Measurements from ENCODE around the gene CRB2. TPM values are rescaled to one million over a fixed set of nuclear protein-coding genes. Genes with fewer than 3 reads are reported as not detected.
A peak's percentile ranks its signal among the peaks of the same experiment; 100 is the strongest.

CRB2 gene
- total and polyA plus RNA-seq, 2 of the 13 experiments (the other 11 are each of a cell fraction or from before 2014, with no cell fraction given) = 0.01 to 0.29 TPM

DNA sequence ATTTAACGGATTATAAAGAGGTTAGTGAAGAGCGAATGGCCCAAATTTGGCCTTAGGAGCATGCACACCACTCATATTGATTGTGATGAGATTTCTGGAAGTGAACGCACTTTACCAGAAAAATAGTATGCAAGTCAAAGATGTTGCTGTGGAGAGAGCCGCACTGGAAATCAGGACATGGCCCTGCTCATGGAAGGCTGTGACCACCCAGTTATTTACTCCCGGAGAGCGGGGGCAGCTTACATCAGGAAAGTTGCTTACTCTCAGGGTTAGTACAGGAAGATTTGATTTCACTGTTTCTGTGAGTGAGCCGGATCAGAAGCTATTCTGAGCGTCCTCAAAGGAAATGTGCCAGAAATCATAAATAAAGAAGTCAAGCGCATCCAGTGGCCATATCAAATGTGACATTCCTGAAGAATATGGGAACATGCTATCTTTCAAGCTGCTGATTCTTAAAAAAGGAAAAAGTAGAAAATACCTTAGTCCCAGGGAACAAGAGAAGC is 44.7 kb upstream of the CRB2 start:
- ChIA-PET CTCF (ENCODE audit: low intra/inter-chr PET ratio, low total read pairs) (no interaction called here), POLR2A (interaction anchor here (1.4 kb wide), 1 partner anchor 11 kb away, joined by 3 read pairs; no protein-coding TSS in a partner anchor)
- FAIRE-seq = no peak
- ATAC-seq = peak; percentile 68
- 7% methylated on average over 9 of the region's 9 CpGs for WGBS (ENCODE audit: low lambda C conversion rate)
- Histone ChIP-seq H3K4me3 (replicated peaks in 1 of 3; ENCODE audit: insufficient read depth in 1 of 3, low read depth in 2 of 3, low read length in 3 of 3) (peak overlapping the region in 2 of 3 experiments; percentile 21 to 32; a peak in 4 of 6 replicates), H3K4me2 (ENCODE audit: low read depth, low read length) (peak overlapping the region; percentile 65), H3K9me3 (ENCODE audit: low read length) (no peaks in the 10 kb centered on the region), H3K4me1 (ENCODE audit: insufficient read depth, low read length) (peaks cover 57% of the 10 kb centered on the region), H3K36me3 (replicated peaks in 1 of 2; ENCODE audit: control insufficient read depth in 1 of 2, insufficient read depth in 2 of 2, low read length in 2 of 2) (no peaks in the 10 kb centered on the region), H3K9ac (ENCODE audit: insufficient read depth, low read depth, low read length) (peak overlapping the region; percentile 1; the same call in 1 of the 2 replicates), H3K27me3 (ENCODE audit: control insufficient read depth in 1 of 2, insufficient read depth in 2 of 2, low read length in 2 of 2) (peaks cover 0 to 4% of the 10 kb centered on the region in 2 experiments; a peak in 1 of 5 replicates), H3K79me2 (ENCODE audit: insufficient read depth, low read length) (no peaks in the 10 kb centered on the region), H4K20me1 (ENCODE audit: insufficient read depth, low read length) (no peaks in the 10 kb centered on the region), H3K27ac (ENCODE audit: extremely low read length, insufficient read depth, low read length) (peak overlapping the region; percentile 61), H2AFZ (ENCODE audit: low read length) (no peak overlapping the region)
- no TSS peak for BruUV-seq (replicated peaks)
- in situ Hi-C loops (cut with HindIII; ENCODE audit: extremely low pct_ligation_motif_present, low pct_unique_long_range_greater_than_20kb) = no loop called here
- no peak for TF ChIP-seq LCORL (IDR thresholded peaks at IDR 0.05)
- TF ChIP-seq LCORL (CRISPR knock-in tag; IDR thresholded peaks at IDR 0.05) = no peak
- TF ChIP-seq ZKSCAN8 (CRISPR knock-in tag; IDR thresholded peaks at IDR 0.05; ENCODE audit: borderline replicate concordance) = no peak
- TF ChIP-seq, protein P1, sequence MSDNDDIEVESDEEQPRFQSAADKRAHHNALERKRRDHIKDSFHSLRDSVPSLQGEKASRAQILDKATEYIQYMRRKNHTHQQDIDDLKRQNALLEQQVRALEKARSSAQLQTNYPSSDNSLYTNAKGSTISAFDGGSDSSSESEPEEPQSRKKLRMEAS (IDR thresholded peaks at IDR 0.05) = 0 out of 2 replicates have a peak, but pooled peaks have one; percentile 10
- peak; percentile 6; the same call in 1 of the 2 replicates for TF ChIP-seq NR2F2 (IDR thresholded peaks at IDR 0.05; ENCODE audit: borderline replicate concordance, low read depth)
- TF ChIP-seq, protein P2, sequence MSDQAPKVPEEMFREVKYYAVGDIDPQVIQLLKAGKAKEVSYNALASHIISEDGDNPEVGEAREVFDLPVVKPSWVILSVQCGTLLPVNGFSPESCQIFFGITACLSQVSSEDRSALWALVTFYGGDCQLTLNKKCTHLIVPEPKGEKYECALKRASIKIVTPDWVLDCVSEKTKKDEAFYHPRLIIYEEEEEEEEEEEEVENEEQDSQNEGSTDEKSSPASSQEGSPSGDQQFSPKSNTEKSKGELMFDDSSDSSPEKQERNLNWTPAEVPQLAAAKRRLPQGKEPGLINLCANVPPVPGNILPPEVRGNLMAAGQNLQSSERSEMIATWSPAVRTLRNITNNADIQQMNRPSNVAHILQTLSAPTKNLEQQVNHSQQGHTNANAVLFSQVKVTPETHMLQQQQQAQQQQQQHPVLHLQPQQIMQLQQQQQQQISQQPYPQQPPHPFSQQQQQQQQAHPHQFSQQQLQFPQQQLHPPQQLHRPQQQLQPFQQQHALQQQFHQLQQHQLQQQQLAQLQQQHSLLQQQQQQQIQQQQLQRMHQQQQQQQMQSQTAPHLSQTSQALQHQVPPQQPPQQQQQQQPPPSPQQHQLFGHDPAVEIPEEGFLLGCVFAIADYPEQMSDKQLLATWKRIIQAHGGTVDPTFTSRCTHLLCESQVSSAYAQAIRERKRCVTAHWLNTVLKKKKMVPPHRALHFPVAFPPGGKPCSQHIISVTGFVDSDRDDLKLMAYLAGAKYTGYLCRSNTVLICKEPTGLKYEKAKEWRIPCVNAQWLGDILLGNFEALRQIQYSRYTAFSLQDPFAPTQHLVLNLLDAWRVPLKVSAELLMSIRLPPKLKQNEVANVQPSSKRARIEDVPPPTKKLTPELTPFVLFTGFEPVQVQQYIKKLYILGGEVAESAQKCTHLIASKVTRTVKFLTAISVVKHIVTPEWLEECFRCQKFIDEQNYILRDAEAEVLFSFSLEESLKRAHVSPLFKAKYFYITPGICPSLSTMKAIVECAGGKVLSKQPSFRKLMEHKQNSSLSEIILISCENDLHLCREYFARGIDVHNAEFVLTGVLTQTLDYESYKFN (CRISPR knock-in tag; conservative IDR thresholded peaks at IDR 0.05) = 0 out of 2 replicates have a peak, but pooled peaks have one; percentile 0
- no peak for TF ChIP-seq CREB1 (IDR thresholded peaks at IDR 0.05)
- 0 out of 2 replicates have a peak, but pooled peaks have one; percentile 4 for TF ChIP-seq CREB1 (CRISPR knock-in tag; IDR thresholded peaks at IDR 0.05)
- no peak for TF ChIP-seq MTF2 (CRISPR knock-in tag; IDR thresholded peaks at IDR 0.05; ENCODE audit: borderline replicate concordance)
- no peak for TF ChIP-seq FOXK2 (IDR thresholded peaks at IDR 0.05)
- peak; percentile 58 for TF ChIP-seq ASH2L (IDR thresholded peaks at IDR 0.05; ENCODE audit: insufficient read length, low read depth, low read length)
- TF ChIP-seq RARA (CRISPR knock-in tag; IDR thresholded peaks at IDR 0.05) = no peak
- no peak for TF ChIP-seq TCF7 (IDR thresholded peaks at IDR 0.05; ENCODE audit: low read depth)
- TF ChIP-seq GATAD2A (CRISPR knock-in tag; IDR thresholded peaks at IDR 0.05) = peak; percentile 19; the same call in 1 of the 2 replicates
- DNase-seq (ENCODE audit: low spot score) = no peak
- intact Hi-C loops (cut with micrococcal nuclease; ENCODE audit: unreplicated experiment) = no loop called here
